Measurements from ENCODE around the gene MT1E. TPM values are rescaled to one million over a fixed set of nuclear protein-coding genes. Genes with fewer than 3 reads are reported as not detected.

Gene MT1E
- total and polyA plus RNA-seq, 2 of the 13 experiments (the other 11 are each of a cell fraction or from before 2014, with no cell fraction given), result 110 to 1,072 TPM

GRCh38 chr16:56593573-56594291 lies 31.8 kb upstream of the MT1E start:
- Histone ChIP-seq H3K9ac (ENCODE audit: insufficient read depth, low read depth, low read length) (no peak overlapping the region), H3K27me3 (ENCODE audit: control insufficient read depth in 1 of 2, insufficient read depth in 2 of 2, low read length in 2 of 2) (peaks cover 2 to 21% of the 10 kb centered on the region in 2 experiments; a peak in 2 of 5 replicates), H3K79me2 (ENCODE audit: insufficient read depth, low read length) (no peaks in the 10 kb centered on the region), H4K20me1 (ENCODE audit: insufficient read depth, low read length) (no peaks in the 10 kb centered on the region), H3K27ac (ENCODE audit: extremely low read length, insufficient read depth, low read length) (no peak overlapping the region), H3K4me3 (replicated peaks in 1 of 3; ENCODE audit: insufficient read depth in 1 of 3, low read depth in 2 of 3, low read length in 3 of 3) (no peak overlapping the region), H2AFZ (ENCODE audit: low read length) (no peak overlapping the region), H3K36me3 (replicated peaks in 1 of 2; ENCODE audit: control insufficient read depth in 1 of 2, insufficient read depth in 2 of 2, low read length in 2 of 2) (no peaks in the 10 kb centered on the region), H3K9me3 (ENCODE audit: low read length) (no peaks in the 10 kb centered on the region), H3K4me1 (ENCODE audit: insufficient read depth, low read length) (peaks cover 8% of the 10 kb centered on the region), H3K4me2 (ENCODE audit: low read depth, low read length) (no peak overlapping the region)
- ChIA-PET CTCF (ENCODE audit: low intra/inter-chr PET ratio, low total read pairs) (no interaction called here), POLR2A (no interaction called here)
- FAIRE-seq (no peak), ATAC-seq (no peak), DNase-seq (ENCODE audit: low spot score) (no peak)
- intact Hi-C loops (cut with micrococcal nuclease; ENCODE audit: unreplicated experiment), result no loop called here
- BruUV-seq (replicated peaks), result no TSS peak
- TF ChIP-seq JUNB (CRISPR knock-in tag; IDR thresholded peaks at IDR 0.05; ENCODE audit: borderline replicate concordance) (no peak), ZNF264 (CRISPR knock-in tag; IDR thresholded peaks at IDR 0.05) (peak; percentile 95)
- in situ Hi-C loops (cut with HindIII; ENCODE audit: extremely low pct_ligation_motif_present, low pct_unique_long_range_greater_than_20kb), result no loop called here
- 44% methylated on average over 6 of the region's 6 CpGs for WGBS (ENCODE audit: low lambda C conversion rate)

- CTCF ChIA-PET (ENCODE audit: low intra/inter-chr PET ratio, low total read pairs), result no interaction called here
- Histone ChIP-seq H3K9me3 (ENCODE audit: low read length) (no peaks in the 10 kb centered on the region), H3K9ac (ENCODE audit: insufficient read depth, low read depth, low read length) (no peak overlapping the region), H3K36me3 (replicated peaks in 1 of 2; ENCODE audit: control insufficient read depth in 1 of 2, insufficient read depth in 2 of 2, low read length in 2 of 2) (no peaks in the 10 kb centered on the region), H3K4me1 (ENCODE audit: insufficient read depth, low read length) (peaks cover 8% of the 10 kb centered on the region), H2AFZ (ENCODE audit: low read length) (no peak overlapping the region), H3K79me2 (ENCODE audit: insufficient read depth, low read length) (no peaks in the 10 kb centered on the region), H3K4me3 (replicated peaks in 1 of 3; ENCODE audit: insufficient read depth in 1 of 3, low read depth in 2 of 3, low read length in 3 of 3) (no peak overlapping the region), H4K20me1 (ENCODE audit: insufficient read depth, low read length) (no peaks in the 10 kb centered on the region), H3K4me2 (ENCODE audit: low read depth, low read length) (no peak overlapping the region), H3K27ac (ENCODE audit: extremely low read length, insufficient read depth, low read length) (no peak overlapping the region), H3K27me3 (ENCODE audit: control insufficient read depth in 1 of 2, insufficient read depth in 2 of 2, low read length in 2 of 2) (peaks cover 0 to 16% of the 10 kb centered on the region in 2 experiments; a peak in 1 of 5 replicates)
- BruUV-seq (replicated peaks), result no TSS peak
- DNase-seq (ENCODE audit: low spot score) (no peak), ATAC-seq (no peak), FAIRE-seq (no peak)
- intact Hi-C loops (cut with micrococcal nuclease; ENCODE audit: unreplicated experiment) (no loop called here), in situ Hi-C loops (cut with HindIII; ENCODE audit: extremely low pct_ligation_motif_present, low pct_unique_long_range_greater_than_20kb) (no loop called here)
- POLR2A ChIA-PET, result no interaction called here
- WGBS (ENCODE audit: low lambda C conversion rate), result 32% methylated on average over 5 of the region's 5 CpGs
- TF ChIP-seq RBM39 (IDR thresholded peaks at IDR 0.05; ENCODE audit: low read depth, low read length, poor library complexity, severe bottlenecking) (no peak), ZNF12 (CRISPR knock-in tag; IDR thresholded peaks at IDR 0.05) (peak; percentile 86), ZNF264 (CRISPR knock-in tag; IDR thresholded peaks at IDR 0.05) (0 out of 2 replicates have a peak, but pooled peaks have one; percentile 10)
Observed at GRCh38 chr16:56594292-56594619, 31.3 kb upstream of the MT1E start.

Data from HepG2 (cell line).